ENCODE data around the gene LATS2. TPM values are rescaled to one million over a fixed set of nuclear protein-coding genes. Genes with fewer than 3 reads are reported as not detected.
A peak's percentile ranks its signal among the peaks of the same experiment; 100 is the strongest.

Gene LATS2
- total RNA-seq, 1 donor from 2014 or later: 58.3 TPM

DNA sequence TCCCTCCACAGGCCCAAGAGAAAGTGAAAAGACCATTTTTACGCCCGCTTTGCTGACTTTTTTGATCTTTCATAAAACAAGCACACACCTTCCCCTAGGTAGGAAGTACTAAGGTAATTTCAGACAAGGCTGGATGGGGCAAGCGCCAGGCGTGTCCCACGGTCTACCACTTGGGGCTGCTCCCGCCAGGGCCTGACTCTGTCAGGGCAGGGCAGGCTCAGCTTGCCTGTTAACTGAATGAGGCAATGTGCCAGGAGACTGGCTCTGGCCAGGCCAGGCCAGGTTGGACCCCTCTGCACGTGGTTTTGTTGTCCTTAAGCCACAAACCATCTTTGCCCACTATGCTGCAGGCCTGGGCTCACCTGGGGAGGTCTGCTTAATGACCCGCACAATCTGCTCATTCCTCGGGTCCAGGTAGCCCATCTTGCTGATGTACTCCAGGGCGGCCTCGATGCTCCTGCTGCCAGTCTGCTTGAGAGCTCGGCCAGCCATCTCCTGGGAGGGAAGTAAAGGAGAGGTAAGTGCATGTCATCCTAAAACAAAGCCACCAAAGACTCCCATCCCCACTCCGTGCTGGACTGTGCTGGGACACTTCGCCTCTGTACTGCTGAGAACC lies 70.4 kb downstream of the LATS2 start:
- no peaks in the 10 kb centered on the region for H3K27me3 Mint-ChIP-seq (ENCODE audit: unreplicated experiment)
- peaks cover 21% of the 10 kb centered on the region for H3K4me1 Mint-ChIP-seq (ENCODE audit: unreplicated experiment)
- H3K9me3 Mint-ChIP-seq (ENCODE audit: unreplicated experiment): no peaks in the 10 kb centered on the region
- DNase-seq (ENCODE audit: extremely low spot score, unreplicated experiment): no peak
- no peak overlapping the region for H3K4me3 Mint-ChIP-seq (ENCODE audit: unreplicated experiment)
- no peak overlapping the region for H3K27ac Mint-ChIP-seq (ENCODE audit: unreplicated experiment)
- TF ChIP-seq, protein P1, sequence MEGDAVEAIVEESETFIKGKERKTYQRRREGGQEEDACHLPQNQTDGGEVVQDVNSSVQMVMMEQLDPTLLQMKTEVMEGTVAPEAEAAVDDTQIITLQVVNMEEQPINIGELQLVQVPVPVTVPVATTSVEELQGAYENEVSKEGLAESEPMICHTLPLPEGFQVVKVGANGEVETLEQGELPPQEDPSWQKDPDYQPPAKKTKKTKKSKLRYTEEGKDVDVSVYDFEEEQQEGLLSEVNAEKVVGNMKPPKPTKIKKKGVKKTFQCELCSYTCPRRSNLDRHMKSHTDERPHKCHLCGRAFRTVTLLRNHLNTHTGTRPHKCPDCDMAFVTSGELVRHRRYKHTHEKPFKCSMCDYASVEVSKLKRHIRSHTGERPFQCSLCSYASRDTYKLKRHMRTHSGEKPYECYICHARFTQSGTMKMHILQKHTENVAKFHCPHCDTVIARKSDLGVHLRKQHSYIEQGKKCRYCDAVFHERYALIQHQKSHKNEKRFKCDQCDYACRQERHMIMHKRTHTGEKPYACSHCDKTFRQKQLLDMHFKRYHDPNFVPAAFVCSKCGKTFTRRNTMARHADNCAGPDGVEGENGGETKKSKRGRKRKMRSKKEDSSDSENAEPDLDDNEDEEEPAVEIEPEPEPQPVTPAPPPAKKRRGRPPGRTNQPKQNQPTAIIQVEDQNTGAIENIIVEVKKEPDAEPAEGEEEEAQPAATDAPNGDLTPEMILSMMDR (IDR thresholded peaks at IDR 0.05): no peak
- peaks cover 44% of the 10 kb centered on the region for H3K36me3 Mint-ChIP-seq (ENCODE audit: unreplicated experiment)

DNA sequence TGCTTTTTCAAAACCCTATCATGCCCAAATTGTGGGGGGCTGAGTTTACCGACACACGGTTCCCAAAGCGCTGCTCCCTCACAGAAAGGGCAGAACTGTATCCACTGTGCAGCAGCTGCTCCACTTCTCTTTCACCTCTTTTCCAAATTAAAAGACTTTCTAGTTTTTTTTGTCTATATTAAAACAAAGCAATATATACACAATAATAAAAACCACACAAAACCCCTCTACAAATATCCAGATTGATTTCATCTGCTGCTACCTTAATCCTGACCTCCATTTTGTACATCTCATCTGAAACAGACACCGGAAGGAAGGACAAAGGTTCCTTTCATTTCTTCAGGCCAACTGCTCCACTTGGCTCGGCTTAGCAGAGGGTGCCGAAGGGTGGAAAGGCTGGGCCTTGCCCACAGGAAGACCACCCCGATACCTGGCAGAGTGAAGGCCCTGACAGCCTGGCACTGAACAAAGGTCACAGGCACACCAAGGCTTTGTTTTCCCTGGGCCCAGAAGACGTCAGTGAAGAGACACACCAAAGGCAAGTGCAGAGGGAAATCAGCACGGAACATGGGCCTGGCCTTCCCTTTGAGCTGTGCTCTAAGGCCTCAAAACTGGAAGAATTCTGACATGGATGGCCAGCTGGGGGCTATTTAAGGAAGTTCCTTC lies 71.6 kb downstream of the LATS2 start:
- DNase-seq (ENCODE audit: extremely low spot score, unreplicated experiment): no peak
- Mint-ChIP-seq H3K9me3 (ENCODE audit: unreplicated experiment) (no peaks in the 10 kb centered on the region), H3K4me3 (ENCODE audit: unreplicated experiment) (no peak overlapping the region), H3K27me3 (ENCODE audit: unreplicated experiment) (no peaks in the 10 kb centered on the region), H3K4me1 (ENCODE audit: unreplicated experiment) (peaks cover 27% of the 10 kb centered on the region), H3K27ac (ENCODE audit: unreplicated experiment) (peak overlapping the region; percentile 43), H3K36me3 (ENCODE audit: unreplicated experiment) (peaks cover 47% of the 10 kb centered on the region)
- TF ChIP-seq, protein P1 (IDR thresholded peaks at IDR 0.05): no peak

DNA sequence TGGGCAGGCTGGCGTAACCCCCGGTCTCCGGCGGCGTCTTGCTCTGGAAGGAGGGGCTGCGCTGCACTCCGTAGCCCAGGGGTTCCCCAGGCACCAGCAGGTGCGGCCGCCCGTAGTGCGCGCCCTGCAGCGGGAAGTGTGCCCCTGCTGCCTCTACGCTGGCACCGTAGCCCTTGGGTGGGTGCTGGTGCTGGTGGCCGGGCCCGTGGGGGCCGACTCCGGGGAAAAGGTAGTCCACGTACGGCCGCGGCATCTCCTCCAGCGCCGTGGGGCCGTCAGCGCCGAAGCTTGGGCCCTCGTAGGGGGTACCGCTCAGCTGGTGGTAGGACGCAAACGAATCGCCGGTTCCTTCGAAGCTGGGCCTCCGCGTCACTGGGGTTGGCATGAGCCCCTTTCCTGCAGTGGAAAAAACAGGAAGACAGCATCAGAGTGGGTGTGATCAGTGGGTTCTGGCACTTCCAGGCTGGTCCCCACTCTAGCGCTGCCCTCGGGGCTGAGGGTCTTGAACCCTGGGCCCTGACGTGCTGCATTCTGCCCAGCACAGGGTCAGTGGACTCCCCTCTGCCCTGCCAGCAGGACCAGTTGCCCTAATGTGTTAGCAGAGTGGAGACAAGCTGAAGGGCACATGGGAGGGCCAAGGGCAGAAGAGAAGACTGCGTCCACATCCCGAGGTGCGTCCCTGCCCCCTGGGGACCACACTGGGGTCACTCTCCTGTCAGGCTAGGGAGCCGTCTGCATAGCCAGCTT lies 72.3 kb downstream of the LATS2 start:
- Mint-ChIP-seq H3K4me1 (ENCODE audit: unreplicated experiment) (peaks cover 34% of the 10 kb centered on the region), H3K9me3 (ENCODE audit: unreplicated experiment) (no peaks in the 10 kb centered on the region), H3K4me3 (ENCODE audit: unreplicated experiment) (no peak overlapping the region), H3K27me3 (ENCODE audit: unreplicated experiment) (no peaks in the 10 kb centered on the region), H3K36me3 (ENCODE audit: unreplicated experiment) (peaks cover 45% of the 10 kb centered on the region), H3K27ac (ENCODE audit: unreplicated experiment) (no peak overlapping the region)
- TF ChIP-seq, protein P1 (IDR thresholded peaks at IDR 0.05): no peak
- DNase-seq (ENCODE audit: extremely low spot score, unreplicated experiment): no peak

DNA sequence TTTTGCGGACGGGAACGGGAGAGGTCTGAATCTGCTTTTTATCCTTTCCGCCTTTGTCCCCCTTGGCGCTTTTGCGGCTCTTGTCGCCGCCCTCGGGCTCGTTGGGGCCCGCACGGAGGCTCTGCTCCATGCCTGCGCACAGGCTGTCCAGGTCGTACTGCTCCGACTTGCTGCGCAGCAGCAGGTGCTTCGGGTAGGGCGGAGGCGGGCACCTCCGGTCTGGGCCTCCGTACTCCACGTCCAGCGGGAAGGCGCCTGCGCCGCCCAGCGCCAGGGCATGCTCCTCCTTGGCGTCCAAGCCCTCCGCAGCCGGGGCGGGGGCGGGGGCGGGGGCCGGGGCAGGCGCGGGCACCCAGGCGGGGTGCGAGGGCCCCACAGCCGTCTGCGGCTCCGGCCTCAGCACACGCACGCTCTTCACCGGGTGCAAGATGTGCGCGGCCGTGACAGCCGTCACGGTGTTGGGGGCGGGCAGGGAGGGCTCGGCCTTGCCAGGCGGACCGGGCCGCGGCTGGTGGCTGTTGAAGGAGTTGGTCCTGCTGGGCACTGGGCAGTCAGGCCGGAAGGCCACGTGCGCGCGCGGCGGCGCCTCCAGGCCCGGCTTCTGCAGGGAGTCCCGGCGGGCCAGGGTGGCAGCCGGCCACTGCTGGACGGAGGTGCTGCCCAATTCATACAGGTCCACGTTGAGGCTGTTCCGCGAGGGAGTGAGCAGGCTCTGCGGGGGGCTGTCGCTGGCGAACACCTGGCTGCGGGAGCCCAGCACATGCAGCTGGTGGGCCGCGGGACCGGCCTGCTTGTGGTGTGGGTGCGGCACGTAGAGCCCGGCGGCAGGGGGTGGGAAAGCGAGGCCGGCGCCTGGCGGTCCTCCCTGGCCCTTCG lies 73.1 kb downstream of the LATS2 start:
- H3K9me3 Mint-ChIP-seq (ENCODE audit: unreplicated experiment): no peaks in the 10 kb centered on the region
- peaks cover 45% of the 10 kb centered on the region for H3K36me3 Mint-ChIP-seq (ENCODE audit: unreplicated experiment)
- TF ChIP-seq, protein P1 (IDR thresholded peaks at IDR 0.05): no peak

More for the DNA sequence above, 73.1 kb downstream of the LATS2 start:
- peaks cover 39% of the 10 kb centered on the region for H3K4me1 Mint-ChIP-seq (ENCODE audit: unreplicated experiment)
- no peak for DNase-seq (ENCODE audit: extremely low spot score, unreplicated experiment)
- no peak overlapping the region for H3K27ac Mint-ChIP-seq (ENCODE audit: unreplicated experiment)
- H3K27me3 Mint-ChIP-seq (ENCODE audit: unreplicated experiment): no peaks in the 10 kb centered on the region
- H3K4me3 Mint-ChIP-seq (ENCODE audit: unreplicated experiment): no peak overlapping the region

Data from osteocyte (in vitro differentiated cells).